NCI-H1092 treated with DMSO at 0.1 percent for 48 hours (cell line): ENCODE results near the gene TEDDM1.
"Not testable (repeated sequence)": the region's sequence is repeated elsewhere in the genome, so short reads cannot be mapped to it uniquely, and the experiment has no call there.

Experiments used
- DNase-seq: peaks from one replicate; lab custom pipeline; 2025; lab: John Stamatoyannopoulos, UW

The TEDDM1 gene, protein sequence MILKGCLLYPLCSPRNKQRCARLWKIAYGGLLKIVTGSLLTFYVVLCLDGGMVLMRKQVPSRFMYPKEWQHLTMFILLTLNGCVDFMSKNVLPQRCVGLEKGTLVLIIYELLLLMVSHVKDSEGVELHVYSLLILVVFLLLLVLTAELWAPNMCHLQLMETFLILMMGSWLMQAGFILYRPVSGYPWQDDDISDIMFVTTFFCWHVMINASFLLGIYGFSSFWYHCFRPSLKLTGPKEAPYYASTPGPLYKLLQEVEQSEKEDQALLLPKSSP

DNA sequence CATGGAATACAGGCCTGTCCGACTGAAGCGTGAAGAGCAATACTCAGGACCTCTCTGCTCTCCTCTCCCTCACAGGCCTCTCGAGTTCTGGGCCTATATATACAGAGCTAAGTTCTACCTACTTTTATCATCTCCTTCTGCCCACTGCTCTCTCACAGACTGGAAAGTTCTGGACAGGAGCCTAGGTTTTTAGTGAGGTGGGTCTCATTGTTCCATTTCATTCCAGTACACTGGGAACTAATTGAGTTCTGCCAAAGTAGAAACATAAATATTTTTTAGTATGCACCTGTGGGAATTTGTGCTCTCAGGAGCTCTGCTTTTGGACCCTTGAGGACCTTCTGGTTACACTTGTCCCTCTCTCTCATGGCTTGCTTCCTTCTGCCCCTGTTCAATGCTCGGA, at the start of gene TEDDM1:
Gene TEDDM1, minus strand, starts transcription at position 101 of the 400 bp plus-strand sequence. CDS start 182 bp downstream, outside the sequence.
- no peak for DNase-seq

DNA sequence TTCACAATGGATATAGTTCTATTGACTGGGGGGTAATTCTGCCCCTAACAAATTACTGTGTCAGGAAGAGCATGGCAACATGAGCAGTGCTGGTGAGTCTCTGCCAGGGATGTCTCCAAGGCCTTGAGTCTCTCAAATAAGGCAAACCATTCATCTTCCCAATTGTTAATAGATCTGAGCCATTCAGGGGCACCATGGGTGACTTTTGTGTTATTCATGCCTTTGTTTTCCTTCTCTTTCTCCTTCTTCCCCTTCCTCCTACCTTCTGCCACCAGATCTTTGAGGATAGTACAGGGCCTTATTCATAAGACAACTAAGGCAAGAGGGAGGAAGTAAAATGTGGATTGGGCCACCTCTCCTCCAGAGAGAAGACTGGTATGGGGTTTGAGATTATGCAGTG, 49.6 kb upstream of the TEDDM1 start, which contains the start of gene RGSL1:
Gene RGSL1, plus strand, starts transcription at position 60 of the 400 bp plus-strand sequence. Its CDS starts 20 bp downstream, at position 80.
- DNase-seq, result no peak

DNA sequence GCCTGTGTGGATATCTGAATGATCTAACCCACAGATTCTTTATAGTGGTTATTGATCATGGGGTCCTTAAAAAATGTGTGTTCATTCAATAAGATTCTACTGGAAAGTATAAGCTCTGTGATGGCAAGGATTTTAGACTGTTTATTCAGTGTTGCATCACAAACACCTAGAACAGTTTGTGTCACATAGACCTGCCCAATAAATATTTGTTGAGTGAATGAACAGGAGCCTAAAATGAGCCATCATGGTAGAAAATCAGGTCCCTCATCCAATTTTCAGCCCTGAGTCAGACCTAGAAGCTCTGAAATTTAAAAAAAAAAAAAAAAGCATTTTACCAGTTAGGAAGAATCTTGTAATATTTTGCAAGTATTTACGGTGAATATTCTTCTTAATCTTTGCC, 47.2 kb upstream of the TEDDM1 start:
- DNase-seq, result no peak

DNA sequence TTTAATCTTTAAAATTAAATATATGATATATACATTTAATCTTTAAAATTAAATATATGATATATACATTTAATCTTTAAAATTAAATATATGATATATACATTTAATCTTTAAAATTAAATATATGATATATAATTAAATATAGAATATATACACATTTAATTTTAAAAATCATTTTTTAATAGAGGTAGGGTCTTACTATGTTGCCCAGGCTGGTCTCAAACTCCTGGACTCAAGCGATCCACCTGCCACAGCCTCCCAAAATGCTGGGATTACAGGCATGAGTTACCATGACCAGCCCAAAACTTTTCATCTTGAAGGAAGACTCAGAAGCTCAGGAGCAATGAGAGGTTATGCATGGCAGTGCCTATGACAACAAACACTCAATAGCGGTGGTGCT, 46.7 kb upstream of the TEDDM1 start:
- not testable (repeated sequence) for DNase-seq

DNA sequence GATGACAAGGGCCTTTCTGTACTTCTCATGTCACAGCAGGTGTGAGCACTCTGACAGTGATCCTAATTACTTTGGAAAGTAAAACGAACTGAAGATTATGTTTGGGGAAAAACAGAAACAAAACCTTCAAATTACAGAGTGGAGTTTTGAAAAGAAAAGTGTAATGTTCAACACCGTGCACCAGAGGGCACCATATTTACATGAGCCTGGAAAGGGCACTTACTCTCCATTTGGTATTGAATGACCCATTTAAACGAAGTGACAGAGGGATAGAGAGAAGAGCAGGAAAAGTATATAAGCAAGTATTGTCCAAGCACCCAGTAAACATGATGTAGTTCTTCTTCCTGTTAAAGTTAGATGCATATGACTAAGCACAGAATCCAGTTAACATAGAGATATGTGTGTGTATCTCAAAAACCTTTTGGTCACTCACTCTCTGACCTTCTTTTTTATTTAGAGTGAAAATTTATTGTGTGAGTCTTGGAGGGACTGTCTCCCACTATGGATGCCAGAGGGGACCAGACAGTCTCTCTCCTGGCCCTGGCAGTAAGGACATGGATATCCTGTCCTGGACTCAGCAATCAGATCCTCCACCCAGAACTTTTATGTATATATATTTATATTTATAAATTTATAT, 45.7 kb upstream of the TEDDM1 start:
- peak; percentile 65 for DNase-seq

DNA sequence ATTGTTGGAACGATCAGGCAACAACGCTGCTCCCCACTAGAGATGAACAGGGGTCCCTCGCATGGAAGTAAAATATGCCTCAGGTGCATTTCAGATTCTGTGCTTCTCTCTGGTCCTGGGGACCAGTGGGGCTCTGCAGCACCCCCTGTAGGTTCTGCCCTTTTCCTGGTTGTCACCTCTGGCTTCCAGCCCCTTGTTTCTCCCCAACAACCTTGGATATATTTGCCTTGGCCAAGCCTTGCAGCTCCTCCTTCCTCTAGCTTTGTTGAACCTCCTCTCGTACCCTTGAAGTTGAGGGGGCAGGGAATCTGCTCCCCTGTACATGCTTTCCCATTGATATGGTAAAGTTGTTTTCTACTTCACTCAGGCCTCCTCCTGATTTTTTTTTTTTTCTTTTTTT, 44.0 kb upstream of the TEDDM1 start:
- no peak for DNase-seq

DNA sequence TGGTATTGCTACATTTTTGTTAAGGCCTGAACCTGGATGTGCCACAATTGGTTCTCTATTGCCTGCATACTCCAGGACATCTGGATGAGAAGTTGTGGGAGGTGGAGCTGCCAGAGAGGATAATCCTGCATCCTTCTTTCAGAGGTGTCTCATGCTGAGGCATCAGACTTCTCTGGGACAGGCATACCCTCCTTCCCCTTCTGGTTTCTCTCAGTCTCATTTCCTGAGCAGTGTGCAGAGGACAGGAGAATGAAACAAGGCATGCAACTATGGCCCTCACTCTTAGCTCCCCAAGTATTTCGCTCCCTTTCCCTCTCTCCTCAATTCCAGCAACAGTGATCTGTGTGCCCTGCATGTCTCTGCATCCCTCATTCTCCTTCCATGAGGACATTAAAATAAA, 41.9 kb upstream of the TEDDM1 start:
- no peak for DNase-seq

DNA sequence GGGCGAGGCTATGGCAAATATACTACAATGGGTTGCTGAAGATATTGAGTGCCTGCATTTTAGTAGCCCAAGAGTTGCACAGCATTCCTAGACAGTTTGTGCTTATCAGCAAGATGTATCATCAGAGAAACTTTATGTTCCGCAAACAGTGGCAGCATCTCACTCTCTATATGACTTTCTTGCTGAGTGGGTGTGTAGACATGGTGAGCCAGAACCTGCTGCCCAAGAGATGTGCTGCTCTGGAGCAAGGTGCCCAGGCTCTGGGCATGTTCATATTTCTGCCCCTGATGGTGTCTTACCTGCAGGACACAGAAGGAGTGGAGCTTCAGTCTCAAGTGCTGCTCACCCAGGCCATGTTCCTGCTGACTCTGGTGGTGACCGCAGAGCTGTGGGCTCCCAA, 41.3 kb upstream of the TEDDM1 start:
- DNase-seq, result no peak

DNA sequence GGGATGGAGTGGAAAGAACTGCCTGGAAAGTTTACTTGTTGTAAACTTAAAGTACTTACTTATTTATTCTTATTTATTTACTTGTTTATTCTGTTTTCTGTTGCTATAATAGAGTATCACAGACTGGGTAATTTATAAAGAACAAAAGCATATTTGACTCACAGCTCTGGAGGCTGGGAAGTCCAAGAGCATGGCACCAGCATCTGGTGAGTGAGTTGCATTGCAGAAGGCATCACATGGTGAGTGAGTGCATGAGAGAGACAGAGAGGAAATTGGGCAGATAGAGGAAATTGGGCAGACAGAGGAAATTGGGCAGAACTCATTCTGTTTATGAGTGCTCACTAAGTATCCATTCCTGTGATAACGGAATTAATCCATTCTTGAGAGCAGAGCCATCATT, 37.9 kb upstream of the TEDDM1 start:
- DNase-seq, result no peak

DNA sequence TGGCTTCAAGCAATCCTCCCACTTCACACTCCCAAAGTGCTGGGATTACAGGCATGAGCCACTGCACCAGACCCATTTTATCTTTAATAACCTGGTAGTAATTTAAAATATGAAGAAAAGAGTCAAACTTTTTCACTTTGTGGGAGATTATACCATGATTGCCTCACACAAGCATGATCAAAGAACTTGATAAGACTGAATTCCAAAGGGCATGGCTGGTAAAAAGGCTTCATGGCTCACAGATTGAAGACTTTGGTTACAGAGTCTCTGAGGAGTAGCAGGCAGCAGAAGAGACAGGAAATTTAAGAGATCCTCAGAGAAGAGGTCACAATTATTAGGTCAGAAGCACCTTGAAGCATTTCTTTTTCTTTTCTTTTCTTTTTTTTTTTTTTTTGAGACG, 33.1 kb upstream of the TEDDM1 start:
- no peak for DNase-seq

DNA sequence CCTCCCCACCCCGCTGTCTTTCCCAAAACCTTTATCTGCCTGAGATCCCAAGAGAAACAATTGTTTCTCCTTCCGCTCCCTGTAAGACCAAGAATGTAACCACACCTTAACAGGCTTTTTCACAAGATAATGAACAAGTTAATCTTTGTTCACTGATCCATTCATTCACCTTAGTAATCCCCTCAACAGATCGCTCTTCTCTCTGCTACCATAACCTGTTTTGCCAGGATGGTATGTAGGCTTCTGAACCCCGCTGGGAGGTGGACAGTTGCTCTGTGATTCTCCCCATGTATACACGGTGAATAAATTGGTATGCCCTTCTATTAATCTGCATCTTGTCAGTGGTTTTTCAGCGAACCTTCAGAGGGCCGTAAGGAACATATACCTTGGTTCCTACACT, 30.8 kb upstream of the TEDDM1 start:
- DNase-seq, result no peak

DNA sequence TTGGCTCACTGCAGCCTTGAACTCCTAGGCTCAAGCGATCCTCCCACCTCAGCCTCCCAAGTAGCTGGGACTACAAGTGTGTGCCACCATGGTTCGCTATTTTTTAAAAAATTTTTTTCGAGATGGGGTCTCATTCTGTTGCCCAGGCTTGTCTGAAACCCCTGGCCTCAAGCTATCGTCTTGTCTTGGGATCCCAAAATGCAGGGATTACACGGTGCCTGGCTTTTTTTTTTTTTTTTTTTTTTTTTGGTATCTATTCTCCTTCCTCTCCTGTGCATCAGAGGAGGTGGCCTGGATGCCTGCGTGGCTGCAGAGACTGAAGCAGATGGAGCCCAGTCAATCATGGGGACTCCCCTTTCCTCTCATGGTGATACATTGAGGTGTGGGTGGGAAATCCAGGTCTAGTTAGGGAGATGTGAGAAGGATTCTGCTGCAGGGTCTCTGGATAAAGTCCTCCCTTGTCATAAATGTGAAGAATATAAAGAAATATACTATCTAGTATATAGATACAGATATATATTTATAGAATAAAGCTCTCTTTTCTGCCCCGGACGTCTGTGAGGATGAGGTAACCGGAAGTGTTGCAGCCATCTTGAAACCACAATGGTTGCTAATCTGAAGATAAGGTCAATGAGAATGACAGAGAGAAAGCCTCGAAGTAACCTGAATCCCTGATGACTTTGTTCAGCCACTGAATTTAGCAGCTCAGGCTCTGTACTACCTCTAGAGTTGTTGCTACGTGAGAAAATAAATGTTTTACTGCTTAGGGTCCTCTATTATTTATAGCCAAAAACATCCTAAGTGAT, 30.0 kb upstream of the TEDDM1 start:
- no peak for DNase-seq

DNA sequence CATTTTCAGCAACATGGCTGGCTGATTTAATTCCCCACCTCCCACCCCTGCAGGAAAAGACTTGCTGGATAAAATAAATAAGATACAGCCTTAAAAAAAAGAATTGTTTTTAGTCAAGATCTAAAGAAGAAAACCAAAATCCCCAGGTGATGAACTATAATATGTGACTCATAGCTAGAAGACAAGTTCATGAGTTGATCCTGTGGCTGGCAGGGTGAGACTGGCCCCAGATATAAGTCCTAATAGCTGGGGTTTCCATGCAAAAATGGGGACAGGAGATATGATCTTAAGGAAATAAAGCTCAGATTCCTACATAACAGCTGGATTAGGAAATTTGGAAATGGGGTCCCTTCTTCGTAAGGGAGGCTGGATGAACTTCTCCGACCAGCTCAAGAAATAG, 27.6 kb upstream of the TEDDM1 start:
- DNase-seq, result no peak

DNA sequence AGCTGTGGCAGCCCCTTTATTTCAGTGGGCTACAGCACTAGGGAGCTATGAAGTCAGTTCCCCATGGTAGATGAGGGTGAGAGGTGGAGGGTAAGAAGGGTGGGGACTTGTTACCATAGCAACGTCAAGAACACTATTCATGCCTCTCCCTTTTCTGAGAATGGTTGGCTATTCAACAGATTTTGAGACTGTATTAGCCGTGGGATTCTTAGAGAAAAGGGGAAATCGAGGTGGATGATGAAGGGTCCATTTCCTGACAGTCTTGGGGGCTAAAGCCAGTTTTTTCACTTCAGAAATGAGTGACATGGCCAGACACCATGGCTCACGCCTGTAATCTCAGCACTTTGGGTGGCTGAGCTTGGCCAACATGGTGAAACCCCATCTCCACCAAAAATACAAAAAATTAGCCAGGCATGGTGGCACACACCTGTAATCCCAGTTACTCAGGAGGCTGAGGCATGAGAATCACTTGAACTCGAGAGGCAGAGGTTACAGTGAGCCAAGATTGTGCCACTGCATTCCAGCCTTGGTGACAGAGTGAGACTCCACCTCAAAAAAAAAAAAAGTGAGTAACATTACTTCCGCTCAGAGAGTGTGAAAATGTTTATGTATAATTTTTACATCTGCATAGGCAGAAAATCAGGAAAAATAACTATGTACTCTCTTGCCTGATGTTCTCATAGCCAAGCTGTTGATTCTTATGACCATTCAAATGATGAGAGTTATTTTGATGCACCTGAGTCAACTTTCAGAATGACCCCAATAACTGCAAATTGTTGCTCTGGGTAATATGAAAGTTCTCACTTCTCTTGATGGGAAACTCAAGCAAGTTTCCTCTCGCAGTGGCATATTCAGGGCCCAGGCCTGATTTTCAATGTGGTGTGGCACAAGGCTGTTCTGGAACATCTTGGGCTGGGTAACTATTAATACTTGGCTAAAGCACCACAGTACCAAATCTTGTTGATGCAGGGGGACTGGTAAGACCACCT, 26.3 kb upstream of the TEDDM1 start:
- DNase-seq, result no peak

DNA sequence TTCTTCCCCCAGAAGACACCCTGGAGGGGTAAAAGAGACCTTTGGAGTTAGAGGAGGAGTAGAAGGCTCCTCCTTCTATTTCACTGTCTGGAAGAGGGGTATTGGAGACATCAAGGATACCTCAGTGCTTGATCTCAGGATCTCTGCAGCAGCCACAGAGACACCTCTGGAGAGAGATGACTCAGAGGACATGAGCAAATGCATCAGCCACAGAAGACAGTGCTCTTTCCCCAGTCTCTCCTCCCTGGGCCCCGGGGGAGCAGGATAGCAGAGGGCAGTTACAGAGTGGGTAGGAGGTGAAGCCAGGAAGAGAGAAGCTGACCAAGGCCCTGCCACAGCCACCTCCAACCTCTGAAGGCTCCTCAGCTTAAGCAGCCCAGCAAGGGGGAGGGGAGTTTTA, 15.3 kb upstream of the TEDDM1 start:
- DNase-seq, result no peak

DNA sequence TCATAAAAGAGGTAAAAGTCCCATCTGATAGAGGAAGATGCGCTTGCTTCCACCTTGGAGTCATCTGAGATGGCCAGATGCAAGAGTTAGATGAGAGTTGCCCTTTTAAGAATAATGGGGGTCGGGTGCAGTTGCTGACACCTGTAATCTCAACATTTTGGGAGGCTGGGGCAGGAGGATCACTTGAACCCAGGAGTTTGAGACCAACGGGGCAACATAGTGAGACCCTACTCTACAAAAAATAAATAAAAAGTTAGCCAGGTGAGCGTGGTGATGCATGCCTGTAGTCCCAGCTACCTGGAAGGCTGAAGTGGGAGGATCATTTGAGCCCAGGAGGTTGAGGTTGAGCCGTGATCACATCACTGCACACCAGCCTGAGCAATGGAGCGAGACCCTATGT, 13.5 kb upstream of the TEDDM1 start:
- no peak for DNase-seq

DNA sequence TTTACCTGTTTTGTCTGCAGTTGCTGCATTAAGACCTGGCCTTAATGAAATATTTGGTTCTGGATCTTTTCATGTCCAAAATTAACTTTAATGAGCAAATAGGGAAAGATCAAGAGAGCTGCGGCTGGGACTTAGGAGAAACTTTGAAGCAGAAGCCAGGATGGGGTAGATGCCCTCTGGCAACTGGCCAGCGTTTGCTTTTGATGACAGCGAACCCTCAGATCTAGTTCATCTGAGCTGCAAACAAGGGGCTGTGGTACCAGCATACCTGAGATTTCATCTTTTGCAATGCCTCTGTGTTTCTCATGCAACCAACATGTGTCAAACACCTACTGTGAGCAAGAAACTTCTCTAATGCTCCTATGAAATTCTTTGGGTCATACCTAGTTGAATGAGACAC, 13.0 kb upstream of the TEDDM1 start:
- no peak for DNase-seq

DNA sequence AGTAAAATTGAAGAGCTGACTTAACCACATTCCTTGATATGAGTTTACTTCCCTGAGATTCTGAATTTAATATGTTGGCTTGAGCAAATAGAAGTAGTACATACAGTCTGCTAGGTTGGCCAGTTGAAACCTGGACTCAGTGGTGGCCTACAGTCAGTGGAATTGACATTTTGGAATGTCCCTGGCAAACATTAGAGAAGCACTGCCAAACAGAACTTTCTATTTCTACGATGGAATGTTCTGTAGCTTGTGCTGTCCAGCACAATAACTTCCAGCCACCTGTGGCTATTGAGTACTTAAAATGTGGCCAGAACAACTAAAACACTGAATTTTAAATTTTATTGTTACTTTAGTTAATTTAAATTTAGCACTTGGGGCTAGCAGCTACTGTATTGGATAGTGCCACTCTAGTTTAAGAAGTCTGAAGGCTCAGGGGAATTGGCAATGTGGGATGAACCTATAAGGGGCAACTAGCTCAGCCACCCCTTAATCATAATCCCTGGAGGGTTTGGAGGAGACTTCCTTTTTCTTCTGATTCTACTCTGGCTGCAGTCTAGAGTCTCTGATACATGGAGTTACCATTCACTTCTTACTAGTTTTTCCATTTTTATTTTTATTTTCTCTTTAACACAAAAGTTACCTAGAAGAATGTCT, 10.3 kb upstream of the TEDDM1 start:
- no peak for DNase-seq

DNA sequence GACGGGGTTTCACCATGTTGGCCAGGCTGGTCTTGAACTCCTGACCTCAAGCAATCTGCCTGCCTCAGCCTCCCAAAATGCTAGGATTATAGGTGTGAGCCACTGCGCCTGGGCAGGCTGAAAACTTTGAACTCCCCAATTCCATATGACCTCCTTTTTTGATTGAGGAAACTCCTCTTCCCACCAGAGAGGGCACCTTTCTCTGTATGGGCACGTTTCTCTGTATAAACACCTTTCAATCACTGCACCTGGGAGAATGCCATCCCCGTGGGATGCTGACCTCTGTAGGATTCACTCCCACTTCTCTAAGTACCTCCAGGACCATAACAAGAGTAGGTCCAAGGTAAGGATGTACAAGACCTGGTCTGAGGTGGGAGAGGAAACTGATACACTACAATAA, 9.7 kb upstream of the TEDDM1 start:
- no peak for DNase-seq

DNA sequence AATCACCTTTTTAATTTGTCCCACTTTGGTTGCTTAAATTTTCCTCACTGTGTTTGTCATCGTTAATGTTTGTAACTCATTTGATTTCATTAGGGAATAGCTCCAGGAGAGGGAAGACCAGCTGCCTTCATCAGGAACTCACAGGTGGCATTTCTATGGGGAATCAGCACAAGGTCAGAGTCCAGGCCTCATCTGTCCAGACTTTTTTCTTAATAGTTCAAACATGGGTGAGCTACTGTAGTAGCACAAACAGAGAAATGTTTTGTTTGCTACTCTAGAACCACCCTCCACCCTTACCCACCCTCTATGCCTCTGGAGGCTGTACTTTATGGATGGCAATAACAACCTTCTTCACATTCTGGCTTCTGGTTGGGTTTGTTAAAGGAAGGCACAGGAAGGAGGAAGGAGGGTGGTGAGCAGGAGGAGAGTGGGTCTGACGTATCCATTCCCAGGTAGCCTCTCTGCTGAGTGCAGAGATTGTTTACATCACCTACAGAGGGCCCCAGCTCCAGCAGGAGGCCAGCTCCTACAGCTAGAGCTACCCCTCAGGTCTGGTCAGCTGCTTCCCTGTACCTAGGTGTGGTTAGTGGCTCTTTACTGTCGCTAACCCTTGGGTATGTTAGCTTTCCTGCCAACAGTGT, 8.1 kb upstream of the TEDDM1 start:
- no peak for DNase-seq

DNA sequence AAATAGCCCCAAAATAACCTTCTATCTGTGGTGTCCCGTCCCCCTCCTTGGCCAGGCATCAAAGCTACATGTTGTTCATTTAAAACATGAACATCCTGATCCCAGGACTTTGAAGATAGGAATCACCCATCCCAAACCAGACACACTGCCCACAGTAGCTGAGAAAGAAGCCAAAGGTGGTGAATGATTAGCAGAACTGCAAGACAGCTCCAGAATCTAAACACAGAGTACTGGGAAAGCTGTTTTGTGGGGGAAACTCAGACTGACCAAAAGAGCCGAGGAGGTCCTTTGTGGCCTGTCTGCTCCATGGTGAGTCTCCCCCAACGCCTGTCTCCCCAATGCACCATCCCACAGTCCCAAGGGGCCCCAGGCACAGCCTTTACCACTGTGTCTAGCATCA, 7.3 kb upstream of the TEDDM1 start:
- DNase-seq, result no peak
